Cardiac muscle cell (in vitro differentiated cells and primary cell): ENCODE measurements around the gene LRBA. TPM values are rescaled to one million over a fixed set of nuclear protein-coding genes. Genes with fewer than 3 reads are reported as not detected.

Experiments
- DNase-seq, 2 donors: peaks; one replicate each; pipeline versions ENCODE4 v3.0.0 to v3.0.0-alpha.2; 2010 to 2017; ENCODE audit warnings: low read depth in 1 of 2, low spot score in 1 of 2
- H3K27ac ChIP-seq: fragments of 200-600 bp; sonication (generic); 2 replicates; pipeline ENCODE4 v1.5.1; 2016
- H3K27me3 ChIP-seq: fragments of 200-600 bp; sonication (generic); 2 replicates; pipeline ENCODE4 v1.6.0; 2016; ENCODE audit warnings: control low read depth
- H3K36me3 ChIP-seq: fragments of 200-600 bp; sonication (generic); 2 replicates; pipeline ENCODE4 v1.5.1; 2016; ENCODE audit warnings: control low read depth
- H3K4me1 ChIP-seq: fragments of 200-600 bp; sonication (generic); 2 replicates; pipeline ENCODE4 v1.8.1; 2017; ENCODE audit warnings: low read depth, mild to moderate bottlenecking, mixed run types
- H3K4me3 ChIP-seq: fragments of 200-600 bp; sonication (generic); 2 replicates; pipeline ENCODE4 v1.5.1; 2016; ENCODE audit warnings: mild to moderate bottlenecking
- H3K9me3 ChIP-seq: fragments of 200-600 bp; sonication (generic); 2 replicates; pipeline ENCODE4 v1.5.1; 2017; ENCODE audit warnings: low read depth, mild to moderate bottlenecking, control low read depth
- CTCF ChIP-seq: IDR thresholded peaks from 2 replicates; pipeline ENCODE4 v1.5.1; 2012; ENCODE audit warnings: low read depth, mild to moderate bottlenecking, low read length
- polyA plus RNA-seq: library from polyadenylated mRNA; unstranded; fragments of >200 nt; fragmentation: Nextera tagmentation; extraction: Ambion mirVana; gene quantifications from 2 replicates; pipeline ENCODE4 v1.2.1, GENCODE V29; 2016
- total RNA-seq: library from RNA; depleted of rRNA; stranded (reverse); fragments of >200 nt; gene quantifications from 2 replicates; pipeline ENCODE4 v1.2.3, GENCODE V29; 2016

LRBA gene
- total and polyA plus RNA-seq, 2 experiments from 2014 or later = 17.7 to 58.8 TPM

GRCh38 chr4:150415213-150415612 lies 599.9 kb downstream of the LRBA start:
- H3K9me3 ChIP-seq = no peaks in the 10 kb centered on the region
- H3K4me3 ChIP-seq = no peak overlapping the region
- TF ChIP-seq CTCF = no peak
- no peaks in the 10 kb centered on the region for H3K36me3 ChIP-seq
- no peak for DNase-seq
- H3K27me3 ChIP-seq = no peaks in the 10 kb centered on the region
- no peak overlapping the region for H3K27ac ChIP-seq
- H3K4me1 ChIP-seq = no peaks in the 10 kb centered on the region

GRCh38 chr4:150411520-150411919 lies 603.6 kb downstream of the LRBA start:
- Histone ChIP-seq H3K4me3 (no peak overlapping the region), H3K36me3 (no peaks in the 10 kb centered on the region), H3K27ac (no peak overlapping the region), H3K9me3 (no peaks in the 10 kb centered on the region), H3K27me3 (no peaks in the 10 kb centered on the region), H3K4me1 (no peaks in the 10 kb centered on the region)
- TF ChIP-seq CTCF = peak; percentile 27
- DNase-seq = peak in 1 of 2 donors; percentile 21

DNA sequence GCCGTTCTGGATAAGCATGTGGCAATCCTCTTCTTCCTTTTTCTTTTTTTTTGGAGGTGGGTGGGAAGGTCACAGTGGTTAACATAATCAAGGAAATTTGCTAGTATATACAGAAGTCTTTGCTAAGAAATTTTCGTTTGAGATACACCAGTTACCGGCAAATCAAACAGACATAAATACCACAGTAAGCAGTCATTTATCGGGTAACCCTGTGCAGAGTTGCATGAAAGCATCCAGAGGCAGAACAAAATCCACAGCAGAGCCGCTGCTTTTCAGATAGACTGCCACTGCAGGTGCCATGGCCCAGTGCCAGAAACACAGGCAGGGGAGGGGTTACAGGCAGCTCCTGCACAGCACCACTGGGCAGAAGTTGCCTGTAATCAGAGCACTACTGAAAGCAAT lies 612.2 kb downstream of the LRBA start:
- no peak overlapping the region for H3K27ac ChIP-seq
- no peaks in the 10 kb centered on the region for H3K4me1 ChIP-seq
- no peak overlapping the region for H3K4me3 ChIP-seq
- DNase-seq = peak in 1 of 2 donors; percentile 87
- no peaks in the 10 kb centered on the region for H3K9me3 ChIP-seq
- TF ChIP-seq CTCF = no peak
- H3K36me3 ChIP-seq = no peaks in the 10 kb centered on the region
- no peaks in the 10 kb centered on the region for H3K27me3 ChIP-seq

- no peak overlapping the region for H3K4me3 ChIP-seq
- no peaks in the 10 kb centered on the region for H3K9me3 ChIP-seq
- no peaks in the 10 kb centered on the region for H3K36me3 ChIP-seq
- TF ChIP-seq CTCF = no peak
- DNase-seq = no peak
- no peaks in the 10 kb centered on the region for H3K4me1 ChIP-seq
- H3K27ac ChIP-seq = no peak overlapping the region
- H3K27me3 ChIP-seq = no peaks in the 10 kb centered on the region
Observed at GRCh38 chr4:150401083-150401687, 613.9 kb downstream of the LRBA start.

GRCh38 chr4:150395872-150396271 lies 619.2 kb downstream of the LRBA start:
- Histone ChIP-seq H3K36me3 (no peaks in the 10 kb centered on the region), H3K4me1 (no peaks in the 10 kb centered on the region), H3K9me3 (no peaks in the 10 kb centered on the region), H3K4me3 (no peak overlapping the region), H3K27ac (no peak overlapping the region), H3K27me3 (no peaks in the 10 kb centered on the region)
- TF ChIP-seq CTCF = no peak
- no peak for DNase-seq
